Measurements from ENCODE around the gene AP1S1.

Gene AP1S1

DNA sequence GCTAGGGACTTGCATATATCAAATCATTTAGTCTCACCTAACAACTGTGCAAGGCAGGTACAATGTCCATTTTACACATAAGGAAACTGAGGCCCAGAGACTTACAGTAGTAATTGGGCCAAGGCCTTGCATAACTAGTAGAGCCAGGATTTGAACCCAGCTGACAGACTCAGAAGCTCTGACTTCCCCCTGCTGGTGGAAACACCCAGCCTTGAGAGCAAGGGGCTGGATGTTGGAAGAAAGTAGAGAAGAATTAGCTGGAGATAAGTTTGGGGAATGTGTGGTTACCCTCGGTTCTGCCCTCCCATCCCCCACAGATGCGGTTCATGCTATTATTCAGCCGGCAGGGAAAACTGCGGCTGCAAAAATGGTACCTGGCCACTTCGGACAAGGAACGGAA is 2.0 kb downstream of the AP1S1 start:
- FAIRE-seq = no peak
- no peak for DNase-seq (ENCODE audit: low spot score)

DNA sequence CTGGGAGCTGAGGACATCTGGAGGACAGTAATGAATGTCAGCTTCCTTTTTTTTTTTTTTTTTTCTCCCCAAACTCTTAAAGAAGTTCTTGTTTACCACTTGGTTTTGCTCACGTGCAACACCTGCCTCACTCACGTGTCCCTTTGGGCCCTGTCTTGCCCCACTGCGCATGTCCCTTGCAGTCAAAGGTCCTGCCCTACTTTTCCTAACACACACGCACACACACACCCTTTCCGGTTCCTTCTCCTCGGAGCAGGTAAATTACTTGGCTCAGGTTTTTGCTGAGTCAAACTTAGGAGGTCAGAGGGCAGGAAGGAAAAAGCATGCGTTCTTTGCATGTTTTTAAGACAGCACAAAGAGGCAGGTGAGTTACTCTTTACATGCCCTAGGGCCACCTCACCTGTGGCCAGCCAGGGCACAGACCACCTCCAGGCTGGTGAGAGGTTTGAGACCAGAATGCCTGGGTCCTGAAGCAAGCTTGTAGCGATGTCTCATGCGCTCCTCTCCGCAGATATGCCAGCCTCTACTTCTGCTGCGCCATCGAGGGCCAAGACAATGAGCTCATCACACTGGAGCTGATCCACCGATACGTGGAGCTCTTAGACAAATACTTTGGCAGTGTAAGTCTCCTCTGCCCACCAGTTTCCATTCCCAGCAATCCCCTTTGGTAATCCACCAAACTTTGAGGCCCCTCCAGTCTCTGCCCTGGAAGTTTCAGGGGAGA is 2.8 kb downstream of the AP1S1 start:
- DNase-seq (ENCODE audit: low spot score) (no peak), FAIRE-seq (no peak)

DNA sequence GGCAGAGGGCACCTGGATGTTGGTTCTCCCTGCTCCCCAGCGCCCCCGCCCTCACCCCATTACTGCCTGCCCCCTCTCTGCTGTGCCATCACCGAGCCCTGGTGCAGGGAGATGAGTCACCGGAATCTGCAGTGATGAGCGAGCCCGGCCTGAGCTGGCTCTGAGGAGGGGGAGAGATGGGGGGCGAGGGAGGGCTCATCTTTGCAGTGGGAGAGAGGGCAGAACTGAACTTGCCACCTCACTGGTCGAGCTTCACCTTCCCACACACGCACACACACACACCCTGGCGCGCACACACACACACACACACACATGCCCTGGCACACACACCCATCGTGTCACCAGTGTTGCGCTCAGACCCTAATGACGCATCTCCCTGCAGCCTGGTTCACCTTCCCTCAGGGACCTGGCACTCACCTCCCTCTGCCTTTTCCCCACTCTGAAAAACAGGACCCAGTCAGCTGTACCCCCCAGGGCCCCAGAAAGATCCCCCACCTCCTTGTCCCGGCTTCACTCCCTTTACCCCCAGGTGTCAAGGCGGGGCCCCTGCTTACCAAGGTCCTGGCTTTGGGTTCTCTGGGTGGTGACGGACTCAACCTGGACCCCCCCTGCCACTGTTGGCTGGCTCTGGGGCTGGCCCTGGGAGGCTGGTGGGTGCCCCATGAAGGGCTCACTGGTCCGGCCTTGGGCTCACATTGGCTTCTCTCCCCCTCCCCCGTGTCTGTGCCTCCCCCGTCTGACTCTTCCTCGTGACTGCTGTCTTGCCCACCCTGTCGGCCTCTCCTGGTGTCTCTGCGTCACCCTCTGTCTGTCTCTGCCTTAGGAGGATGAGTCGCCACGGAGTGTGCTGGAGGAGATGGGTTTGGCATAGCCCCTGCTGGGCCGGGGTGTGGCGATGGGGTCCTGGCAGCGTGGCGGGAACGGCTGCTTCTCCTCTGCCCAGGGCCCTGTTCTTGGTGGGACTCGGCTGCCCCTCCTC is 5.7 kb downstream of the AP1S1 start:
- no peak for FAIRE-seq
- peak; percentile 80 for DNase-seq (ENCODE audit: low spot score)

- DNase-seq (ENCODE audit: low spot score) (no peak), FAIRE-seq (no peak)
Observed at GRCh38 chr7:101160910-101161309, 6.6 kb downstream of the AP1S1 start.

DNA sequence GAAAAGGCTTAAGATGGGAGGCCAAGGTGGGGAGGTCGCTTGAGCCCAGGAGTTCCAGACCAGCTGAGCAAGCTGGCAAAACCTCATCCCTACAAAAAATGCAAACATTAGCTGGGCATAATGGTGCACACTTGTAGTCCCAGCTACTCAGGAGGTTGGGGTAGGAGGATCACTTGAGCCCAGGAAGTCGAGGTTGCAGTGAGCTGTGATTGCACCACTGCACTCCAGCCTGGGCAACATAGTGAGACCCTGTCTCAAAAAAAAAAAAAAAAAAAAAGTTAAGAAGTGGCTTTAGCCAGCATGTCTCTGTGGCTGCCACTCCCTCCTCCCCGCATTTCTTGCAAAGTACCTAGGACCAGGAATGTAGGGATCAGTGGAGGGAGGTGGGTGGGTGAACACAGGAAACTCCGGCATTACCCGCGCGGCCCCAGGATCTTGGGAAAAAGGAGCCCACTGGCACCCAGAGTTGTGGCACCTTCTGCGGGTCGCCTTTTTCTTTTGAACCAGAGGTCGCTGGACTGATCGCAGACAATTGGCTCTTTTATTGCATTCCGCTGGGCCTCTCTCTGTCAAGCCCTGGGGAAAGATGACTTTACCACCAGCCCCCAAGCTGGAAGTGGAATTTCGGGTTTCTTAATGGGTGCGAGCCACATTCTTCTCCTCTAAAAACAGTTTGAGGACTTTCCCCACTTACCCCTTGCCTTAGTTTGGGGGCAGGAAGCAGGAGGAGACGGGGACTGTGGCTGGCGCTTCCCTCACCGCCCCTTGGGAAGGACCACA is 7.6 kb downstream of the AP1S1 start:
- DNase-seq (ENCODE audit: low spot score) = no peak
- FAIRE-seq = no peak

GRCh38 chr7:101162551-101163278 is 8.4 kb downstream of the AP1S1 start:
- no peak for FAIRE-seq
- DNase-seq (ENCODE audit: low spot score) = peak; percentile 56

GRCh38 chr7:101163279-101164070 is 9.2 kb downstream of the AP1S1 start:
- no peak for FAIRE-seq
- DNase-seq (ENCODE audit: low spot score) = peak; percentile 63

GRCh38 chr7:101164071-101164840 is 10.0 kb downstream of the AP1S1 start:
- FAIRE-seq (no peak), DNase-seq (ENCODE audit: low spot score) (peak; percentile 23)

GRCh38 chr7:101165075-101165957 is 11.0 kb downstream of the AP1S1 start, which contains the start of gene VGF:
Gene VGF, minus strand, starts transcription at chr7:101165569. Its CDS starts 726 bp downstream, at chr7:101164843.
- no peak for FAIRE-seq

GRCh38 chr7:101165958-101166647 is 11.8 kb downstream of the AP1S1 start:
- FAIRE-seq (no peak), DNase-seq (ENCODE audit: low spot score) (no peak)

More at GRCh38 chr7:101165075-101165957, 11.0 kb downstream of the AP1S1 start, which contains the start of gene VGF:
- peak; percentile 80 for DNase-seq (ENCODE audit: low spot score)

GRCh38 chr7:101166648-101166908 is 12.3 kb downstream of the AP1S1 start:
- DNase-seq (ENCODE audit: low spot score) (no peak), FAIRE-seq (no peak)

GRCh38 chr7:101166909-101167644 is 12.8 kb downstream of the AP1S1 start:
- DNase-seq (ENCODE audit: low spot score) (peak; percentile 17), FAIRE-seq (no peak)

- DNase-seq (ENCODE audit: low spot score) = no peak
- no peak for FAIRE-seq
Observed at GRCh38 chr7:101167645-101168411, 13.6 kb downstream of the AP1S1 start.

DNA sequence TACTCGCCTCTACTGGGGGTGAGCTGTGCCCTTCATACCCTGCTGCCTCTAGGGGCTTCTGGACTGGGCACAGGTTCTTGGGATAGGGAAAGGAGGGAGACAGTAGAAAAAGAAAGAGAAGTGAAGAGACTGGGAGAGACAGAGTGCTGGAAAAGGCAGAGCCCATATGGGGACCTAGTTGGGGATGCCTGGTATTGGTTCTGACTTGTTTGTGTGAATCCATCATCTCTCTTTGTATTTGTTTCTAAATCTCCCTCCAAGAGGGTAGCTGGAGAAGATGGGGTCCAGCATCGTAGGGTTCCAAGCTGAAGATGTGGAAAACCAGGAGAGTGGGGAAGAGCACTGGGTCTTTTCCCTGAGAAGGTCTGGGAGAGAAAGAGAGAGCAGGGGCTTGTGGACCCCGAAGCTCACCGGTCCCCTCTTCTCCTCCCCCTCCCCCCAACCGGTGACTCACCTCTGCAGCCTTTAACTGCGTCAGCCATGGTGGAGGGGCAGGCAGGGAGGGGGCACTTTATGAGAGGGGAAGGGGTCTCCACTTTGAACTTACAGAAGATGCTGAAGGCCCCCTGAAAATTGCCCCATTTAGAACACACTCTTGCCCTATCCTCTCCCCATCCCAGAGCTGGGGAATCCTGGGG is 14.3 kb downstream of the AP1S1 start:
- DNase-seq (ENCODE audit: low spot score) (no peak), FAIRE-seq (no peak)

DNA sequence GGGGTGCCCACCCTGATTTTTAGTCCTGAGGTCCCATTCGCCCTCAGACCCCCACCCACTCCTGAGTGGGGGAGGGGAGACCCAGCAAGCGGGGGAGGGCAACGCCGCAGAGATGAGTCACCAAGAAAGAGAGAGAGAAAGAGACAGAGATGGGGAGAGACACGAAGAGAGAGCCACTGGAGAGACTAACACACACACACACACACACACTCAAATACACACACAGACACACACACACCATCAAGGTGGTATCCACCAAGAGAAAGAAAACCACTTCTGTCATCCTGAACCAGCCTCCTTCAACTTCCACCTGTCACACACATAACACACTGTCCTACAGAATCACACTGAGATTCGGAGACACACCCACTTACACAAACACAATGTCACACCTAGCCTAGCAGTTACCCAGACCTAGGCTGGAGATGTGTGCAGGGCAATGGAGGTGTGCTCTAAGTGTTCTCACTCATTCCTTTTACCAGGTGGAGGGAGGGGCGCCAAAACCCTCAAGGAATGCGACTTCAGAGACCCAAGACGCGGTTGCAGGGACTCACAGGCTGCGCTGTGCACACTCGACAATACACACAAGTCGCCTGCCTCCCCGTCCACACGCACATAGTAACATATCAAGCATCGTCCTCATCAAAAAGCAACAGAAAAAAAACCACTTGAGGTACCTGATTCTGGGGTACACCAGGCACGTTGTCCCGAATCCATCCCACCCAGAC is 15.0 kb downstream of the AP1S1 start:
- FAIRE-seq (no peak), DNase-seq (ENCODE audit: low spot score) (peak; percentile 38)
